SK-N-SH (cell line): ENCODE results near the gene ACTR1A. TPM values are rescaled to one million over a fixed set of nuclear protein-coding genes. Genes with fewer than 3 reads are reported as not detected.

Source experiments
- CTCF ChIA-PET: fragments of 300-600, 350-600 bp; formaldehyde crosslinking; extraction: SDS; loops from one replicate; lab custom pipeline; 2021; lab: Yijun Ruan, JAX
- POLR2A ChIA-PET: fragments of 350-600 bp; sonication (Branson Sonifier 250); formaldehyde crosslinking; extraction: SDS; loops from one replicate; lab custom pipeline; 2020; ENCODE audit warnings: antibody characterized with exemption, inconsistent platforms; lab: Yijun Ruan, JAX
- DNase-seq: peaks from one replicate; pipeline ENCODE4 v3.0.0; 2012
- H2AFZ ChIP-seq: fragments of 200-600 bp; sonication (generic); 2 replicates; pipeline ENCODE4 v1.8.1; 2016; ENCODE audit warnings: antibody characterized with exemption, mild to moderate bottlenecking, low read depth
- H3F3A ChIP-seq: fragments of 200-600 bp; sonication (generic); replicated peaks from 2 replicates; pipeline ENCODE3; 2016; ENCODE audit warnings: antibody characterized with exemption, mild to moderate bottlenecking; ENCODE audit not compliant: insufficient read depth
- H3K27ac ChIP-seq, 2 experiments: fragments of 200-500 bp in 1 of 2; fragments of 200-600 bp in 1 of 2; sonication (Bioruptor generic) in 1 of 2; sonication (generic), shearing (Covaris generic) in 1 of 2; 2 replicates each; pipeline versions ENCODE4 v1.5.1 to v1.6.1; 2014 to 2016; ENCODE audit warnings: low read depth in 2 of 2, inconsistent platforms in 1 of 2, low read length in 1 of 2, mild to moderate bottlenecking in 1 of 2, mixed read lengths in 1 of 2
- H3K27me3 ChIP-seq: fragments of 200-600 bp; sonication (generic), shearing (Covaris generic); 2 replicates; pipeline ENCODE4 v1.6.1; 2016; ENCODE audit warnings: mixed run types; ENCODE audit not compliant: insufficient read depth
- H3K36me3 ChIP-seq, 2 experiments: fragments of 200-500 bp in 1 of 2; fragments of 200-600 bp in 1 of 2; sonication (Bioruptor generic) in 1 of 2; sonication (generic) in 1 of 2; replicated peaks in 1 of 2; 2 replicates each; pipeline versions ENCODE3 to v1.5.1; 2014 to 2016; ENCODE audit warnings: low read length in 1 of 2, mild to moderate bottlenecking in 1 of 2; ENCODE audit not compliant: insufficient read depth in 2 of 2, control insufficient read depth in 1 of 2
- H3K4me1 ChIP-seq, 2 experiments: fragments of 200-500 bp in 1 of 2; fragments of 200-600 bp in 1 of 2; sonication (Bioruptor generic) in 1 of 2; sonication (generic), shearing (Covaris generic) in 1 of 2; 2 replicates each; pipeline versions ENCODE4 v1.5.1 to v1.6.1; 2014 to 2016; ENCODE audit warnings: low read depth in 1 of 2, low read length in 1 of 2, mixed run types in 1 of 2; ENCODE audit not compliant: insufficient read depth in 2 of 2, control insufficient read depth in 1 of 2
- H3K4me2 ChIP-seq: fragments of 200-600 bp; sonication (generic), shearing (Covaris generic); 2 replicates; pipeline ENCODE4 v1.6.1; 2017; ENCODE audit warnings: mixed run types
- H3K4me3 ChIP-seq, 2 experiments: fragments of 200-500 bp in 1 of 2; fragments of 200-600 bp in 1 of 2; sonication (Bioruptor generic) in 1 of 2; sonication (generic), shearing (Covaris generic) in 1 of 2; 2 replicates each; pipeline versions ENCODE4 v1.5.1 to v1.8.1; 2014 to 2016; ENCODE audit warnings: low read depth in 2 of 2, inconsistent platforms in 1 of 2, low read length in 1 of 2, mild to moderate bottlenecking in 1 of 2, mixed read lengths in 1 of 2, moderate library complexity in 1 of 2
- H3K79me2 ChIP-seq: fragments of 200-600 bp; sonication (generic); 2 replicates; pipeline ENCODE4 v1.8.1; 2017; ENCODE audit warnings: mild to moderate bottlenecking; ENCODE audit not compliant: insufficient read depth
- H3K9ac ChIP-seq: fragments of 200-600 bp; sonication (generic); 2 replicates; pipeline ENCODE4 v1.6.1; 2017; ENCODE audit warnings: mixed run types
- H3K9me2 ChIP-seq: fragments of 200-600 bp; sonication (generic); 2 replicates; pipeline ENCODE4 v1.6.1; 2017; ENCODE audit warnings: mixed run types
- H3K9me3 ChIP-seq: fragments of 200-600 bp; sonication (generic); 2 replicates; pipeline ENCODE4 v1.6.1; 2017; ENCODE audit warnings: mixed run types, mild to moderate bottlenecking, moderate library complexity
- H4K20me1 ChIP-seq: fragments of 200-600 bp; sonication (generic); 2 replicates; pipeline ENCODE4 v1.6.1; 2017; ENCODE audit warnings: mild to moderate bottlenecking, mixed run types; ENCODE audit not compliant: insufficient read depth
- CTCF ChIP-seq: fragments of 200-600 bp; sonication (generic); IDR thresholded peaks from 2 replicates; pipeline ENCODE4 v1.6.1; 2017; ENCODE audit warnings: antibody characterized with exemption, mild to moderate bottlenecking, moderate library complexity
- ELF1 ChIP-seq: IDR thresholded peaks from 2 replicates; pipeline ENCODE4 v1.4.0; 2012
- FOSL2 ChIP-seq: IDR thresholded peaks from 2 replicates; pipeline ENCODE4 v1.4.0; 2012; ENCODE audit warnings: low read depth, mild to moderate bottlenecking, moderate library complexity, borderline replicate concordance
- FOXM1 ChIP-seq: IDR thresholded peaks from 2 replicates; pipeline ENCODE4 v1.4.0; 2012; ENCODE audit warnings: low read depth, mild to moderate bottlenecking
- GABPA ChIP-seq: IDR thresholded peaks from 2 replicates; pipeline ENCODE4 v1.4.0; 2012; ENCODE audit warnings: low read depth, mild to moderate bottlenecking
- IRF3 ChIP-seq: fragments of 150-350 bp; IDR thresholded peaks from 2 replicates; pipeline ENCODE4 v1.6.1; 2016; ENCODE audit warnings: mild to moderate bottlenecking, low read depth, low read length
- JUND ChIP-seq: IDR thresholded peaks from 2 replicates; pipeline ENCODE4 v1.4.0; 2012
- MEF2A ChIP-seq: IDR thresholded peaks from 2 replicates; pipeline ENCODE4 v1.4.0; 2012; ENCODE audit warnings: low read depth, borderline replicate concordance
- NFIC ChIP-seq: IDR thresholded peaks from 2 replicates; pipeline ENCODE4 v1.4.0; 2012; ENCODE audit warnings: borderline replicate concordance
- PBX3 ChIP-seq: IDR thresholded peaks from 2 replicates; pipeline ENCODE4; 2012
- POLR2AphosphoS5 ChIP-seq: IDR thresholded peaks from 2 replicates; pipeline ENCODE4 v1.6.1; 2012; ENCODE audit warnings: low read depth, low read length
- RCOR1 ChIP-seq: fragments of 150-350 bp; IDR thresholded peaks from 2 replicates; pipeline ENCODE4 v1.6.1; 2017; ENCODE audit warnings: antibody characterized with exemption, low read length
- RFX5 ChIP-seq: IDR thresholded peaks from 2 replicates; pipeline ENCODE4 v1.6.1; 2012; ENCODE audit warnings: mild to moderate bottlenecking, improper control_type of control experiment, low read length
- SMC3 ChIP-seq: IDR thresholded peaks from 2 replicates; pipeline ENCODE4 v1.6.1; 2012; ENCODE audit warnings: low read depth, low read length, improper control_type of control experiment
- TEAD4 ChIP-seq: IDR thresholded peaks from 2 replicates; pipeline ENCODE4 v1.4.0; 2012; ENCODE audit warnings: mild to moderate bottlenecking, borderline replicate concordance; ENCODE audit not compliant: insufficient read depth
- USF1 ChIP-seq: IDR thresholded peaks from 2 replicates; pipeline ENCODE4 v1.4.0; 2012; ENCODE audit warnings: low read depth, borderline replicate concordance
- USF2 ChIP-seq: fragments of 150-350 bp; IDR thresholded peaks from 2 replicates; pipeline ENCODE4 v1.6.1; 2017; ENCODE audit warnings: antibody characterized with exemption, low read length, low read depth, borderline replicate concordance
- ZBTB33 ChIP-seq: IDR thresholded peaks from 2 replicates; pipeline ENCODE4 v1.4.0; 2012; ENCODE audit warnings: low read depth, borderline replicate concordance
- WGBS: methylation state at CpG from one replicate; pipeline ENCODE4 v1.1.6; 2017; ENCODE audit warnings: low lambda C conversion rate; 5-methylcytosine and 5-hydroxymethylcytosine counted together
- polyA plus RNA-seq, 3 experiments: library from polyadenylated mRNA; depleted of rRNA; stranded (reverse); fragments of >200 nt; gene quantifications; 2 replicates each; pipeline ENCODE4 v1.2.3, GENCODE V29; 2012

Gene ACTR1A
- polyA plus RNA-seq, 1 of the 3 experiments (the other 2 are of a cell fraction), result 106 TPM

GRCh38 chr10:102545265-102545871, 42.9 kb upstream of the ACTR1A start (continued):
- TF ChIP-seq FOSL2 (no peak), ZBTB33 (no peak), FOXM1 (no peak), MEF2A (no peak), SMC3 (no peak), IRF3 (no peak), RCOR1 (no peak)

- no peak overlapping the region for H2AFZ ChIP-seq
- no peak overlapping the region for H3K9ac ChIP-seq
- no peaks in the 10 kb centered on the region for H3K27me3 ChIP-seq
- no peak overlapping the region for H3K4me3 ChIP-seq
- 80% methylated on average over 8 of the region's 8 CpGs for WGBS
- TF ChIP-seq GABPA, result no peak
- TF ChIP-seq PBX3, result no peak
- no peak for TF ChIP-seq SMC3
- TF ChIP-seq USF1, result no peak
- no peak for TF ChIP-seq IRF3
- no peak for TF ChIP-seq ELF1
- no peak for TF ChIP-seq JUND
- no peak for TF ChIP-seq CTCF
- TF ChIP-seq POLR2AphosphoS5, result no peak
- TF ChIP-seq RFX5, result no peak
- TF ChIP-seq TEAD4, result no peak
- TF ChIP-seq FOXM1, result no peak
- no peak for TF ChIP-seq USF2
- TF ChIP-seq NFIC, result no peak
- TF ChIP-seq, all 33 proteins: peak for 0
- no peak for DNase-seq
- H3K36me3 ChIP-seq, result peaks cover 0 to 8% of the 10 kb centered on the region in 2 experiments
- H4K20me1 ChIP-seq, result no peaks in the 10 kb centered on the region
- POLR2A ChIA-PET, result no interaction called here
- no peaks in the 10 kb centered on the region; the same call in 1 of the 2 replicates for H3K9me3 ChIP-seq
- peaks cover 4% of the 10 kb centered on the region for H3F3A ChIP-seq
- CTCF ChIA-PET, result interaction anchor here (1.2 kb wide), 1 partner anchor 40 kb away, joined by 5 read pairs; no protein-coding TSS in a partner anchor
- peaks cover 4 to 11% of the 10 kb centered on the region in 2 experiments; a peak in 1 of 4 replicates for H3K4me1 ChIP-seq
- H3K79me2 ChIP-seq, result peaks cover 8% of the 10 kb centered on the region; the same call in 1 of the 2 replicates
- H3K27ac ChIP-seq, result no peak overlapping the region
- H3K9me2 ChIP-seq, result no peaks in the 10 kb centered on the region
- H3K4me2 ChIP-seq, result no peak overlapping the region
Measured at GRCh38 chr10:102542800-102543418, 40.4 kb upstream of the ACTR1A start.
